Measurements from ENCODE around the gene LAMB1.
"Not testable (repeated sequence)": the region's sequence is repeated elsewhere in the genome, so short reads cannot be mapped to it uniquely, and the experiment has no call there.

LAMB1 gene

GRCh38 chr7:107946451-107946850 is 56.5 kb downstream of the LAMB1 start:
- no peak for DNase-seq (ENCODE audit: low spot score)

- DNase-seq (ENCODE audit: low spot score) = no peak
Observed at GRCh38 chr7:107945332-107945731, 57.6 kb downstream of the LAMB1 start.

GRCh38 chr7:107944411-107945169 is 58.4 kb downstream of the LAMB1 start:
- DNase-seq (ENCODE audit: low spot score) = no peak

GRCh38 chr7:107943018-107943417 is 59.9 kb downstream of the LAMB1 start:
- no peak for DNase-seq (ENCODE audit: low spot score)

- DNase-seq (ENCODE audit: low spot score) = no peak
Observed at GRCh38 chr7:107940951-107941350, 62.0 kb downstream of the LAMB1 start.

- no peak for DNase-seq (ENCODE audit: low spot score)
Observed at GRCh38 chr7:107939573-107940489, 63.1 kb downstream of the LAMB1 start.

GRCh38 chr7:107938456-107939250 is 64.3 kb downstream of the LAMB1 start:
- no peak for DNase-seq (ENCODE audit: low spot score)

GRCh38 chr7:107937531-107937930 is 65.4 kb downstream of the LAMB1 start:
- DNase-seq (ENCODE audit: low spot score) = no peak

- no peak for DNase-seq (ENCODE audit: low spot score)
Observed at GRCh38 chr7:107936312-107936711, 66.6 kb downstream of the LAMB1 start.

- no peak for DNase-seq (ENCODE audit: low spot score)
Observed at GRCh38 chr7:107934991-107935770, 67.8 kb downstream of the LAMB1 start.

- DNase-seq (ENCODE audit: low spot score) = no peak
Observed at GRCh38 chr7:107933386-107934013, 69.5 kb downstream of the LAMB1 start.

GRCh38 chr7:107932805-107933204 is 70.2 kb downstream of the LAMB1 start:
- DNase-seq (ENCODE audit: low spot score) = no peak

GRCh38 chr7:107931740-107932515 is 71.0 kb downstream of the LAMB1 start:
- DNase-seq (ENCODE audit: low spot score) = no peak

GRCh38 chr7:107926481-107926880 is 76.5 kb downstream of the LAMB1 start:
- no peak for DNase-seq (ENCODE audit: low spot score)

- DNase-seq (ENCODE audit: low spot score) = no peak
Observed at GRCh38 chr7:107924841-107925504, 78.0 kb downstream of the LAMB1 start.

- DNase-seq (ENCODE audit: low spot score) = no peak
Observed at GRCh38 chr7:107922886-107923285, 80.1 kb downstream of the LAMB1 start.

GRCh38 chr7:107921826-107922225 is 81.1 kb downstream of the LAMB1 start:
- DNase-seq (ENCODE audit: low spot score) = not testable (repeated sequence)

- DNase-seq (ENCODE audit: low spot score) = no peak
Observed at GRCh38 chr7:107920048-107920772, 82.8 kb downstream of the LAMB1 start.

- DNase-seq (ENCODE audit: low spot score) = no peak
Observed at GRCh38 chr7:107918948-107919347, 84.0 kb downstream of the LAMB1 start.
